Mesenchymal stem cell (in vitro differentiated cells and primary cell): ENCODE data around the gene ZNF862.

ENCODE experiments used
- DNase-seq: peaks from one replicate; pipeline ENCODE4 v3.0.0-alpha.2; 2013
- H2AFZ ChIP-seq: one replicate; pipeline ENCODE4 v1.6.1; 2013; ENCODE audit warnings: low read depth, mild to moderate bottlenecking, control low read depth, inconsistent platforms, low read length, moderate library complexity
- H2AK5ac ChIP-seq: 2 replicates; pipeline ENCODE4 v1.6.1; 2013; ENCODE audit warnings: low read length, moderate library complexity, mild to moderate bottlenecking, inconsistent platforms; ENCODE audit not compliant: severe bottlenecking
- H2BK120ac ChIP-seq: one replicate; pipeline ENCODE4 v1.6.1; 2013; ENCODE audit warnings: low read depth, mild to moderate bottlenecking, inconsistent platforms, low read length, moderate library complexity
- H2BK12ac ChIP-seq, 2 experiments: one replicate each; pipeline ENCODE4 v1.6.1; 2013; ENCODE audit warnings: inconsistent platforms in 2 of 2, low read length in 2 of 2, mild to moderate bottlenecking in 2 of 2, moderate library complexity in 2 of 2, control low read depth in 1 of 2
- H2BK15ac ChIP-seq: one replicate; pipeline ENCODE4 v1.6.1; 2013; ENCODE audit warnings: mild to moderate bottlenecking, low read depth, inconsistent platforms; ENCODE audit not compliant: poor library complexity, severe bottlenecking
- H2BK5ac ChIP-seq: 2 replicates; pipeline ENCODE4 v1.6.1; 2013; ENCODE audit warnings: low read depth, mild to moderate bottlenecking, low read length, control low read depth, inconsistent platforms; ENCODE audit not compliant: poor library complexity, severe bottlenecking
- H3K14ac ChIP-seq, 2 experiments: one replicate each; pipeline ENCODE4 v1.6.1; 2013; ENCODE audit warnings: inconsistent platforms in 2 of 2, low read length in 2 of 2, control low read depth in 1 of 2, mild to moderate bottlenecking in 1 of 2, moderate library complexity in 1 of 2
- H3K18ac ChIP-seq, 2 experiments: one replicate each; pipeline ENCODE4 v1.6.1; 2013; ENCODE audit warnings: inconsistent platforms in 2 of 2, low read length in 2 of 2, control low read depth in 1 of 2, low read depth in 1 of 2, mild to moderate bottlenecking in 1 of 2
- H3K23ac ChIP-seq, 2 experiments: one replicate each; pipeline ENCODE4 v1.6.1; 2013; ENCODE audit warnings: inconsistent platforms in 2 of 2, low read length in 2 of 2, mild to moderate bottlenecking in 2 of 2, moderate library complexity in 2 of 2, control low read depth in 1 of 2
- H3K27ac ChIP-seq: 2 replicates; pipeline ENCODE4 v1.5.1; 2013; ENCODE audit warnings: mild to moderate bottlenecking, moderate library complexity, low read length, control low read depth, inconsistent platforms; ENCODE audit not compliant: poor library complexity, severe bottlenecking
- H3K27me3 ChIP-seq, 2 experiments: 2 replicates each; pipeline versions ENCODE4 v1.6.1 to v1.7.0; 2013; ENCODE audit warnings: low read length in 2 of 2, mild to moderate bottlenecking in 2 of 2, moderate library complexity in 2 of 2, control low read depth in 1 of 2, inconsistent platforms in 1 of 2; ENCODE audit not compliant: control insufficient read depth in 1 of 2, insufficient read depth in 1 of 2
- H3K36me3 ChIP-seq, 2 experiments: 2 replicates each; pipeline versions ENCODE4 v1.6.1 to v1.7.0; 2013; ENCODE audit warnings: low read length in 2 of 2, control low read depth in 1 of 2, inconsistent platforms in 1 of 2, low read depth in 1 of 2, mild to moderate bottlenecking in 1 of 2; ENCODE audit not compliant: insufficient read depth in 2 of 2, control insufficient read depth in 1 of 2
- H3K4ac ChIP-seq, 2 experiments: one replicate each; pipeline ENCODE4 v1.6.1; 2013; ENCODE audit warnings: inconsistent platforms in 2 of 2, low read length in 2 of 2, mild to moderate bottlenecking in 2 of 2, moderate library complexity in 2 of 2, control low read depth in 1 of 2, low read depth in 1 of 2
- H3K4me1 ChIP-seq: 2 replicates; pipeline ENCODE4 v1.6.1; 2013; ENCODE audit warnings: low read depth, low read length, control low read depth; ENCODE audit not compliant: control insufficient read depth, insufficient read depth
- H3K4me2 ChIP-seq: 2 replicates; pipeline ENCODE4 v1.6.1; 2013; ENCODE audit warnings: low read length, mild to moderate bottlenecking, inconsistent platforms; ENCODE audit not compliant: poor library complexity, severe bottlenecking
- H3K4me3 ChIP-seq, 2 experiments: 2 replicates each; pipeline versions ENCODE4 v1.5.1 to v1.7.0; 2013; ENCODE audit warnings: low read length in 2 of 2, mild to moderate bottlenecking in 2 of 2, control low read depth in 1 of 2, low read depth in 1 of 2; ENCODE audit not compliant: insufficient read depth in 1 of 2
- H3K79me1 ChIP-seq: replicated peaks from 2 replicates; pipeline ENCODE4 v1.6.1; 2013; ENCODE audit warnings: mild to moderate bottlenecking, control low read depth, low read length, inconsistent platforms; ENCODE audit not compliant: poor library complexity, severe bottlenecking
- H3K9ac ChIP-seq: 2 replicates; pipeline ENCODE4 v1.7.0; 2013; ENCODE audit warnings: mild to moderate bottlenecking, low read length, moderate library complexity
- H3K9me3 ChIP-seq: 2 replicates; pipeline ENCODE4 v1.7.0; 2013; ENCODE audit warnings: mild to moderate bottlenecking, low read length; ENCODE audit not compliant: control insufficient read depth
- H4K8ac ChIP-seq: one replicate; pipeline ENCODE4 v1.6.1; 2013; ENCODE audit warnings: inconsistent platforms, mild to moderate bottlenecking, low read length, moderate library complexity
- H4K91ac ChIP-seq: one replicate; pipeline ENCODE4 v1.6.1; 2013; ENCODE audit warnings: mild to moderate bottlenecking, low read length, inconsistent platforms
- WGBS: methylation state at CpG from one replicate; pipeline ENCODE4 v1.1.7; 2013; ENCODE audit warnings: mixed read lengths; 5-methylcytosine and 5-hydroxymethylcytosine counted together

Gene ZNF862

GRCh38 chr7:149860821-149861727 lies 22.9 kb downstream of the ZNF862 start:
- WGBS: 71% methylated on average over 45 of the region's 45 CpGs
- Histone ChIP-seq H4K8ac (no peak overlapping the region), H2AK5ac (no peak overlapping the region), H2BK5ac (no peak overlapping the region), H3K14ac (no peak overlapping the region), H3K79me1 (no peaks in the 10 kb centered on the region), H2BK12ac (no peak overlapping the region), H3K4me3 (no peak overlapping the region), H3K9ac (no peak overlapping the region), H3K18ac (no peak overlapping the region), H3K4me1 (peaks cover 3% of the 10 kb centered on the region), H3K27ac (no peak overlapping the region), H2AFZ (no peak overlapping the region), H3K27me3 (no peaks in the 10 kb centered on the region), H3K9me3 (no peaks in the 10 kb centered on the region), H4K91ac (no peak overlapping the region), H2BK120ac (no peak overlapping the region), H2BK15ac (no peak overlapping the region), H3K4ac (no peak overlapping the region), H3K23ac (no peak overlapping the region), H3K36me3 (peaks cover 38 to 48% of the 10 kb centered on the region in 2 experiments), H3K4me2 (no peak overlapping the region)
- DNase-seq: no peak

- Histone ChIP-seq H3K4me3 (no peak overlapping the region), H3K23ac (no peak overlapping the region), H2AFZ (no peak overlapping the region), H3K36me3 (peaks cover 43 to 52% of the 10 kb centered on the region in 2 experiments), H3K18ac (no peak overlapping the region), H3K14ac (no peak overlapping the region), H4K91ac (peak overlapping the region; percentile 43), H3K27ac (no peak overlapping the region), H4K8ac (no peak overlapping the region), H2BK15ac (no peak overlapping the region), H3K4me2 (no peak overlapping the region), H3K4ac (no peak overlapping the region), H2BK5ac (no peak overlapping the region), H2BK120ac (no peak overlapping the region), H2BK12ac (no peak overlapping the region), H3K9ac (no peak overlapping the region), H3K79me1 (no peaks in the 10 kb centered on the region), H2AK5ac (no peak overlapping the region), H3K4me1 (peaks cover 3% of the 10 kb centered on the region), H3K27me3 (no peaks in the 10 kb centered on the region), H3K9me3 (no peaks in the 10 kb centered on the region)
- no peak for DNase-seq
- 96% methylated on average over 16 of the region's 16 CpGs for WGBS
Measured at GRCh38 chr7:149861728-149862045, 23.5 kb downstream of the ZNF862 start.

- H4K8ac ChIP-seq: no peak overlapping the region
- no peak overlapping the region for H3K18ac ChIP-seq
- no peak overlapping the region for H3K14ac ChIP-seq
- H3K23ac ChIP-seq: no peak overlapping the region
- no peak overlapping the region for H2AFZ ChIP-seq
- no peaks in the 10 kb centered on the region for H3K79me1 ChIP-seq
- H3K4me1 ChIP-seq: peaks cover 3% of the 10 kb centered on the region
- 89% methylated on average over 18 of the region's 18 CpGs for WGBS
- H3K4ac ChIP-seq: no peak overlapping the region
- no peak overlapping the region for H2BK5ac ChIP-seq
- no peaks in the 10 kb centered on the region for H3K9me3 ChIP-seq
- H2AK5ac ChIP-seq: no peak overlapping the region
- H2BK15ac ChIP-seq: no peak overlapping the region
- H3K27ac ChIP-seq: no peak overlapping the region
- no peak overlapping the region for H3K9ac ChIP-seq
- H3K27me3 ChIP-seq: no peaks in the 10 kb centered on the region
- no peak overlapping the region for H2BK12ac ChIP-seq
- H3K4me2 ChIP-seq: no peak overlapping the region
- peaks cover 43 to 55% of the 10 kb centered on the region in 2 experiments for H3K36me3 ChIP-seq
- no peak overlapping the region for H4K91ac ChIP-seq
- H3K4me3 ChIP-seq: no peak overlapping the region
- DNase-seq: no peak
- H2BK120ac ChIP-seq: no peak overlapping the region
Measured at GRCh38 chr7:149862156-149862555, 24.0 kb downstream of the ZNF862 start.

DNA sequence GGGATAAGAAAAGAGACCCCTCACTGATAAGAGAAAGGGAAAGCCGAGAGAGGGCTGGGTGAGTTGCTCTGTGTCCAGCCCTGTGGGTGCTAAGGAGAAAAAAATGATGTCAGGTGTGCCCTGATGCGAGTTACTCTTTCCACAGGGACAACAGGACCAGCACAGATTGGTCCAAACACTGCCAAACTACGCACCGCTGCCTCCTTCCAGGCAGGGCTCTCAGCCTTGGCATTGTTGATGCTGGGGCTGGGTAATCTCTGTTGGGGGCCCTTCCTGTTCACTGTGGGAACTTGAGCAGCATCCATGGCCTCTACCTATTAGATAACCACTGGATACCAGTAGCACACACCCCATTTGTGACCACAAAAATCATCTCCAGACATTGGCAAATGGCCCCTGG lies 25.3 kb downstream of the ZNF862 start:
- no peak overlapping the region for H3K23ac ChIP-seq
- H3K4me3 ChIP-seq: no peak overlapping the region
- H3K36me3 ChIP-seq: peaks cover 43 to 57% of the 10 kb centered on the region in 2 experiments
- H3K14ac ChIP-seq: no peak overlapping the region
- no peak overlapping the region for H2BK120ac ChIP-seq
- peaks cover 3% of the 10 kb centered on the region for H3K4me1 ChIP-seq
- H3K9me3 ChIP-seq: no peaks in the 10 kb centered on the region
- WGBS: 96% methylated on average over 4 of the region's 4 CpGs
- H3K4ac ChIP-seq: no peak overlapping the region
- no peak overlapping the region for H2BK15ac ChIP-seq
- no peak overlapping the region for H2BK5ac ChIP-seq
- no peaks in the 10 kb centered on the region for H3K27me3 ChIP-seq
- H4K91ac ChIP-seq: no peak overlapping the region
- H3K79me1 ChIP-seq: no peaks in the 10 kb centered on the region
- no peak overlapping the region for H3K9ac ChIP-seq
- H3K4me2 ChIP-seq: no peak overlapping the region
- H3K18ac ChIP-seq: no peak overlapping the region
- no peak overlapping the region for H4K8ac ChIP-seq
- no peak overlapping the region for H2AK5ac ChIP-seq
- DNase-seq: no peak
- H2BK12ac ChIP-seq: no peak overlapping the region
- H3K27ac ChIP-seq: no peak overlapping the region
- H2AFZ ChIP-seq: no peak overlapping the region
